Hepatocyte (in vitro differentiated cells): ENCODE data around the gene LRRFIP1. TPM values are rescaled to one million over a fixed set of nuclear protein-coding genes. Genes with fewer than 3 reads are reported as not detected.

Experiments
- DNase-seq: peaks from one replicate; pipeline ENCODE4 v3.0.0-alpha.2; 2016; ENCODE audit warnings: low spot score
- H2AFZ ChIP-seq: fragments of 200-600 bp; sonication (generic); 2 replicates; pipeline ENCODE4 v1.6.0; 2016; ENCODE audit warnings: antibody characterized with exemption, mild to moderate bottlenecking
- H3K27ac ChIP-seq: fragments of 200-600 bp; sonication (generic); 2 replicates; pipeline ENCODE4 v1.5.1; 2016; ENCODE audit warnings: mild to moderate bottlenecking
- H3K27me3 ChIP-seq: fragments of 200-600 bp; sonication (generic); 2 replicates; pipeline ENCODE4 v1.6.1; 2016
- H3K36me3 ChIP-seq: fragments of 200-600 bp; sonication (generic); replicated peaks from 2 replicates; pipeline ENCODE4 v1.5.1; 2016; ENCODE audit warnings: low read depth; ENCODE audit not compliant: insufficient read depth
- H3K4me1 ChIP-seq: fragments of 200-600 bp; sonication (generic); 2 replicates; pipeline ENCODE4 v1.5.1; 2016; ENCODE audit warnings: mild to moderate bottlenecking, moderate library complexity; ENCODE audit not compliant: insufficient read depth
- H3K4me2 ChIP-seq: fragments of 200-600 bp; sonication (generic); 2 replicates; pipeline ENCODE4 v1.6.0; 2016
- H3K4me3 ChIP-seq: fragments of 200-600 bp; sonication (generic); 2 replicates; pipeline ENCODE4 v1.5.1; 2016; ENCODE audit warnings: mild to moderate bottlenecking
- H3K79me2 ChIP-seq: fragments of 200-600 bp; sonication (generic); 2 replicates; pipeline ENCODE4 v1.6.0; 2017; ENCODE audit warnings: mild to moderate bottlenecking
- H3K9me2 ChIP-seq: fragments of 200-600 bp; sonication (generic); replicated peaks from 2 replicates; pipeline ENCODE4 v1.6.0; 2017; ENCODE audit warnings: mild to moderate bottlenecking; ENCODE audit not compliant: insufficient read depth
- H3K9me3 ChIP-seq: fragments of 200-600 bp; sonication (generic); 2 replicates; pipeline ENCODE4 v1.5.1; 2016; ENCODE audit warnings: low read depth, mild to moderate bottlenecking
- H4K20me1 ChIP-seq: fragments of 200-600 bp; sonication (generic); 2 replicates; pipeline ENCODE4 v1.6.0; 2016; ENCODE audit warnings: mild to moderate bottlenecking; ENCODE audit not compliant: insufficient read depth, poor library complexity, severe bottlenecking
- CTCF ChIP-seq: fragments of 200-600 bp; sonication (generic); IDR thresholded peaks from 2 replicates; pipeline ENCODE4 v1.5.1; 2016; ENCODE audit warnings: antibody characterized with exemption, mild to moderate bottlenecking; ENCODE audit not compliant: poor library complexity
- EZH2 ChIP-seq: fragments of 200-600 bp; sonication (generic); IDR thresholded peaks from 2 replicates; pipeline ENCODE4 v1.6.1; 2016; ENCODE audit warnings: antibody characterized with exemption, mild to moderate bottlenecking, borderline replicate concordance
- EZH2phosphoT487 ChIP-seq: fragments of 200-600 bp; sonication (generic); IDR thresholded peaks from one replicate; pipeline ENCODE4 v1.6.1; 2018; ENCODE audit warnings: antibody characterized with exemption, mild to moderate bottlenecking, low read depth, moderate library complexity; ENCODE audit not compliant: unreplicated experiment, severe bottlenecking
- WGBS: methylation state at CpG from one replicate; pipeline ENCODE4 v1.1.6; 2016; ENCODE audit warnings: low lambda C conversion rate; ENCODE audit errors: missing lambda C conversion rate; 5-methylcytosine and 5-hydroxymethylcytosine counted together
- polyA plus RNA-seq: library from polyadenylated mRNA; unstranded; fragments of >200 nt; fragmentation: Nextera tagmentation; extraction: Ambion mirVana; gene quantifications from 2 replicates; pipeline ENCODE4 v1.2.1, GENCODE V29; 2016
- total RNA-seq: library from RNA; depleted of rRNA; stranded (reverse); fragments of >200 nt; gene quantifications from 2 replicates; pipeline ENCODE4 v1.2.3, GENCODE V29; 2014

The LRRFIP1 gene
- total and polyA plus RNA-seq, 2 experiments from 2014 or later, result 42.7 to 64.1 TPM

DNA sequence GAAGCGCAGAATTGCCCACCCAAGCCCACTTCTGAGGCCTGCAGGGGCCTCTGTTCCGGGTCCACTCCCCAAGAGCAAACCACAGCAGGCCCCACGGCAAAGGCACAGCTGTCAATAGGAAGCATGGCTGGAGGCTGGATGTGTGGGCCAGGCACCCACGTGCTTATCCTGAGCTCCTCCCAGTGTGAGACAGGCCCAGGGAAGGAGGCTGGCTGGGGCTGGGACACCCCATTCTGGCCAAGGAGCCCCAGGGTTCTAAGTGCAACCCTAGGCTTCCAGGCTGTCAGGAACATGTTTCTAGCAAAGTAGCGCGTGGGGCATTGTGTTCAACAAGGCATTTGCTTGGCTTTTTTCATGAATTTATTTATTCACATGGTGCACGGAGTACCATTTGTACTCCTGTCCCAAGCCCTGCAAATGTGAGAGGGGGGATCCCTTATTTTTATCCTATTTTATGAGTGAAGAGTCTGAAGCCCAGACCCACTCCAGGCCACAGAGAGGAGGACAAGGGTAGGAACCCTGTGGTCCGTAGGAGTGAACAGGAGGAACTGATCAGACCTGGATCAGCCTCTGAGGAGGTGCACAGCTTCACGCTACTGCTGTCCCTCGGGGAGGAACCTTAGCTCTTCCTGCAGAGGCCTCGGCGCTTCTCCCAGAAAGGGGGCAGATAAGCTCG, 30.7 kb upstream of the LRRFIP1 start:
- Histone ChIP-seq H3K4me2 (no peak overlapping the region), H3K27ac (no peak overlapping the region)

GRCh38 chr2:237597196-237598145, 29.9 kb upstream of the LRRFIP1 start:
- no peaks in the 10 kb centered on the region for H3K9me2 ChIP-seq
- H4K20me1 ChIP-seq, result no peaks in the 10 kb centered on the region
- no peak overlapping the region for H3K27ac ChIP-seq
- no peaks in the 10 kb centered on the region for H3K36me3 ChIP-seq
- DNase-seq, result no peak
- no peak overlapping the region for H3K4me3 ChIP-seq
- H3K27me3 ChIP-seq, result no peaks in the 10 kb centered on the region
- H3K4me1 ChIP-seq, result peaks cover 49% of the 10 kb centered on the region
- WGBS, result 92% methylated on average over 24 of the region's 29 CpGs
- no peak overlapping the region for H2AFZ ChIP-seq
- H3K9me3 ChIP-seq, result no peaks in the 10 kb centered on the region
- no peaks in the 10 kb centered on the region for H3K79me2 ChIP-seq
- TF ChIP-seq CTCF (no peak), EZH2 (no peak), EZH2phosphoT487 (no peak)
- no peak overlapping the region for H3K4me2 ChIP-seq

More for the DNA sequence above, 30.7 kb upstream of the LRRFIP1 start:
- Histone ChIP-seq H3K79me2 (no peaks in the 10 kb centered on the region), H3K36me3 (no peaks in the 10 kb centered on the region), H3K9me3 (no peaks in the 10 kb centered on the region), H3K27me3 (no peaks in the 10 kb centered on the region), H4K20me1 (no peaks in the 10 kb centered on the region), H3K4me1 (peaks cover 48% of the 10 kb centered on the region), H3K4me3 (no peak overlapping the region), H3K9me2 (no peaks in the 10 kb centered on the region), H2AFZ (no peak overlapping the region)
- no peak for DNase-seq
- WGBS, result 82% methylated on average over 13 of the region's 13 CpGs
- TF ChIP-seq EZH2 (no peak), EZH2phosphoT487 (no peak), CTCF (no peak)

DNA sequence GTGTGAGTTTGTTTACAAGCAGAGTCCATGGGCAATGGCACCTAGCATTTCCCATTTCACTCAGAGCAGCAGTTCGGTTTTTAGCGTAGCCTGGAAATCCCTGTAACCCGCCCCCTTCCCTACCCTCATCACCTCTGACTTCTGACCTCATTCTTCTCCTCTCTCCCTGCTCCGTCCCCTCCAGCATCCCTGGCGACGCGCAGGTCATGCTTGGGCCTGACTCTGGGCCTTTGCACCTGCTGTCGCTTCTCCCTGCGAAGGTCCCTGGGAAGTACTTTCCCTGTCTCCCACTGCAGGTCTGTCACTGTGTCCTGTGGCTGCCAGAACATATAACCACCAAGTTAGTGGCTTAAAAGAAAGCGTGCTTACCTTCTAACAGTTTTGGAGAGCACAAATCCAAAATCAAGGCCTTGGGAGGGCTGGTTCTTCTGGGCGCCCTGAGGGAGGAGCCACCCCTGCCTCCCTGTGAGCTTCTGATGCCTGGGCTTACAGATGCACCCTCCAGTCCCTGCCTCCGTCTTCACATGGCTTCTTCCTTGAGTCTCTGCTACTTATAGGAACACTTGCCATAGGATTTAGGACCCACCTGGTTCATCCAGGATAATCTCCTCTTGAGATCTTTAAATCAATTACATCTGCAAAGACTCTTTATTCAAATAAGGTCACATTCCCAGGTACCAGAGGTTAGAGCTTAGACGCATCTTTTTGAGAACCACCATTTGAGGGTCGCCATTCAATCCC, 28.7 kb upstream of the LRRFIP1 start:
- Histone ChIP-seq H3K27me3 (no peaks in the 10 kb centered on the region), H3K36me3 (no peaks in the 10 kb centered on the region), H3K27ac (no peak overlapping the region), H3K4me2 (no peak overlapping the region), H3K4me3 (no peak overlapping the region), H2AFZ (no peak overlapping the region), H3K79me2 (no peaks in the 10 kb centered on the region), H3K4me1 (peaks cover 45% of the 10 kb centered on the region), H3K9me3 (no peaks in the 10 kb centered on the region), H4K20me1 (no peaks in the 10 kb centered on the region), H3K9me2 (no peaks in the 10 kb centered on the region)
- WGBS, result 78% methylated on average over 14 of the region's 14 CpGs
- no peak for DNase-seq
- no peak for TF ChIP-seq CTCF
